IgD-negative memory B cell (primary cell): ENCODE results near the gene SHROOM1. TPM values are rescaled to one million over a fixed set of nuclear protein-coding genes. Genes with fewer than 3 reads are reported as not detected.

Experiments used
- H3K27ac Mint-ChIP-seq, 3 donors: one replicate each; pipeline ENCODE4 v1.8.0; 2020 to 2022; ENCODE audit warnings: mild to moderate bottlenecking in 3 of 3, mixed read lengths in 3 of 3, moderate library complexity in 1 of 3
- H3K27me3 Mint-ChIP-seq: one replicate; pipeline ENCODE4 v1.8.0; 2021; ENCODE audit warnings: mixed read lengths
- H3K36me3 Mint-ChIP-seq: one replicate; pipeline ENCODE4 v1.8.0; 2020; ENCODE audit warnings: mild to moderate bottlenecking, mixed read lengths
- H3K4me1 Mint-ChIP-seq, 3 donors: one replicate each; pipeline ENCODE4 v1.8.0; 2020 to 2022; ENCODE audit warnings: mixed read lengths in 3 of 3, mild to moderate bottlenecking in 1 of 3
- H3K4me3 Mint-ChIP-seq, 4 donors: one replicate each; pipeline ENCODE4 v1.8.0; 2020 to 2022; ENCODE audit warnings: mild to moderate bottlenecking in 4 of 4, mixed read lengths in 4 of 4, moderate library complexity in 3 of 4
- H3K9me3 Mint-ChIP-seq, 3 donors: one replicate each; pipeline ENCODE4 v1.8.0; 2020 to 2021; ENCODE audit warnings: mixed read lengths in 3 of 3, mild to moderate bottlenecking in 1 of 3
- polyA plus RNA-seq: library from polyadenylated mRNA; unstranded; fragments of 300-500 nt; fragmentation: Illumina TruSeq; gene quantifications from one replicate; pipeline ENCODE4 v1.2.3, GENCODE V29; 2021

The SHROOM1 gene
- polyA plus RNA-seq, 1 donor from 2014 or later = 0.70 TPM

DNA sequence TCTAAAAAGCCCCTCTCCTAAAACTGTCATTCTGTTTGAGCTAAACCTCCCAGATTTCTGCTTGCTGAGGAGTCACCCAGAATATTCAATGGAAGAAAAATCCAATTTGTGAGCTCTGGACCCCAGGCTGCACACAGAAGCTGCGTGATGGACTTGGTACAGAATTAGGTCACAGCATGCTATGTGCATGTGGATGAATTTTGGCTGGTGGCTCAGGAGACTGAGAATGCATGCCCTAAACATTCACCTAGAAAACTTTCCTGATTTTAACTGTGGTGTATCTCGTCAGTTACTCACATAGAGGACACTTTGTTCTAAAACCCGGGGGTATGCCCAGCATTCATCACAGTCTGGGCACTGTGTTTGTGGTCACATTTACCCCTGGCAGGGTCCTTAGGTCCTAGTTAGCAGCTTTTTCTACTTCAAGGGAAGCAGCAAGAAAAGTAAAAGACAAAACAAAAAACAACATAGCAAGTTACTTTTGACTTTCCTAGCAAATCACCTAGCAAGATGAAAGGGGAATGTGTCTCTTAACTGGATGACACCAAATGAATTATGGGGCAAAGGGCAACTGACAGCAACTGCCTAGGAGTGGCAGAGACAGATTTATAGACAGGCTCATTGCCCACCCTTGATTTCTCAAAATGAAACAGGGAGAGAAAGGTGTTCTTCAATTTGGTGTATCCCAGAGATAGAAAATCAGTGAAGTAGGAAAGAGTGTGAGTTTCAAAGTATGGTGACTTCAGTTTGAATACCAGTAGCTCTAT is 8.3 kb upstream of the SHROOM1 start:
- Mint-ChIP-seq H3K9me3 (no peaks in the 10 kb centered on the region), H3K36me3 (no peaks in the 10 kb centered on the region), H3K27ac (no peak overlapping the region), H3K4me3 (no peak overlapping the region), H3K4me1 (no peaks in the 10 kb centered on the region), H3K27me3 (no peaks in the 10 kb centered on the region)

DNA sequence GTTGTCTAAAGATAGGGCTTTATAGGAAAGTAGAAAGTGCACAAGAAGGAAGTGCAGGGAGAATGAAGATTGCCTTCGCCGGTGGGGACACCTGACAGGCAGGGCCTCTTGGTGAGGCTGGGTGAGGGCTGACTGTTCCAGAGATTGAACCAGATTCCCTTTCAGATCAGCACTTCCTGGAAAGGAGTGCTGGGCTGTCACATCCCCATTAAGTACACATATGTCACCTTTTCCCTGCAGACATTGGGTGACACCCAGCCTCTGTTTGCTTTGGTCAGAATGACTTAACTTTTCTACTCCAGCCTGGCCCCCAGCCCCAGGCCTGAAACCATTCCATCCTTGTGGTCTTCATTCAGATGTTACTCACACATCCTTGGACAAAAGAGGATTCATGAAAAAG is 7.4 kb upstream of the SHROOM1 start:
- no peak overlapping the region for H3K4me3 Mint-ChIP-seq
- H3K4me1 Mint-ChIP-seq = no peaks in the 10 kb centered on the region
- H3K9me3 Mint-ChIP-seq = no peaks in the 10 kb centered on the region
- H3K27me3 Mint-ChIP-seq = no peaks in the 10 kb centered on the region
- no peaks in the 10 kb centered on the region for H3K36me3 Mint-ChIP-seq
- no peak overlapping the region for H3K27ac Mint-ChIP-seq

DNA sequence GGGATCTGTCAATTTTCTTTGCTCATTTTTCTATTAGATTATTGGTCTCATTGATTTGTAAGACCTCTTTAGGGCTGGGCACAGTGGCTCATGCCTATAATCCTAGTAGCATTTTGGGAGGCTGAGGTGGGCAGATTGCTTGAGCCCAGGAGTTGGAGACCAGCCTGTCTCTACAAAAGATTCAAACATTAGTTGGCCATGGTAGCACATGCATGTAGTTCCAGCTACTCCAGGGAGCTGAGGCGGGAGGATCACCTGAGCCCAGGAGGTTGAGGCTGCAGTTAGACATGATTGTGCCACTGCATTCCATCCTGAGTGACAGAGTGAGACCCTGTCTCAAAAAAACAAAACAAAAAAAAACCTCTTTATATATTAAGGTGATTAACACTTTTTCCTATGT is 6.4 kb upstream of the SHROOM1 start:
- Mint-ChIP-seq H3K9me3 (no peaks in the 10 kb centered on the region), H3K4me1 (peaks cover 0 to 1% (median 0%) of the 10 kb centered on the region in 3 donors), H3K4me3 (peak overlapping the region in 1 of 4 donors; percentile 58), H3K27me3 (no peaks in the 10 kb centered on the region), H3K36me3 (no peaks in the 10 kb centered on the region), H3K27ac (no peak overlapping the region)

DNA sequence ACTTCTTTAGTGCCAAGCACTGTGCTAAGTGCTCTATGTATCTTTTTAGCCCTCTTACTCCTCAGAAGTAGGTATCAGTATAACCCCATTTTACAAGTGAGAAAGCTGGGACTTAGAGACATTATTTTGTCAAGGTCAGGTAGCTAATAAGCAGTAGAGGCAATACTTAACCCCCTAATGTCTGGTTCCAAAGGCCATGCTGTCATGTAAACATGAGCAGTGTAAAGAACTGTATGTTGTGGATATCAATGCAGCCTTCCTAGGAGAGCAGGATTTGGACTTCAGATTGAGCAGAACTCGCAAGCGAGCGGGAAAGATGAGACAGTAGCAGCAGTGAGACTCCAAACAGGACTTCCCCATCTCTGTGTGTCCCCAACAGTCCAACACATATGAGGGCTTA is 3.6 kb upstream of the SHROOM1 start:
- H3K36me3 Mint-ChIP-seq = no peaks in the 10 kb centered on the region
- peaks cover 5 to 6% (median 5%) of the 10 kb centered on the region in 3 donors for H3K4me1 Mint-ChIP-seq
- H3K4me3 Mint-ChIP-seq = no peak overlapping the region
- no peaks in the 10 kb centered on the region for H3K9me3 Mint-ChIP-seq
- peaks cover 6% of the 10 kb centered on the region for H3K27me3 Mint-ChIP-seq
- no peak overlapping the region for H3K27ac Mint-ChIP-seq

DNA sequence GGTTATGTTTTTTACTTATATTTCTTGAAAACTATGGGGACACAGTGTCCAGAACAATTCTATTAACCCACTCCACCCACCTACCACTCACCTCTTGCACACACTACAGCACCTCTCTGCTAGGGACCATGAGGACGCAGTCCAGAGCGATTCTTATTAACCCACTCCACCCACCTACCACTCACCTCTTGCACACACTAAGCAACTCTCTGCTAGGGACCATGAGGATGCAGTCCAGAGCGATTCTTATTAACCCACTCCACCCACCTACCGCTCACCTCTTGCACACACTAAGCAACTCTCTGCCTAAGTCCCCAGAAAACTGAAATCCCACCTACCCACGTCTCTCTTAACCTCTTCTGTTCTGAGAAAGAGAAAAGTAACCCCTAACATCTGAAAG is 2.2 kb upstream of the SHROOM1 start:
- H3K27ac Mint-ChIP-seq = peak overlapping the region in 1 of 3 donors; percentile 60
- H3K27me3 Mint-ChIP-seq = peaks cover 10% of the 10 kb centered on the region
- peaks cover 5 to 6% (median 5%) of the 10 kb centered on the region in 3 donors for H3K4me1 Mint-ChIP-seq
- peak overlapping the region; percentile 49 to 82 (median 55) for H3K4me3 Mint-ChIP-seq
- no peaks in the 10 kb centered on the region for H3K9me3 Mint-ChIP-seq
- no peaks in the 10 kb centered on the region for H3K36me3 Mint-ChIP-seq

DNA sequence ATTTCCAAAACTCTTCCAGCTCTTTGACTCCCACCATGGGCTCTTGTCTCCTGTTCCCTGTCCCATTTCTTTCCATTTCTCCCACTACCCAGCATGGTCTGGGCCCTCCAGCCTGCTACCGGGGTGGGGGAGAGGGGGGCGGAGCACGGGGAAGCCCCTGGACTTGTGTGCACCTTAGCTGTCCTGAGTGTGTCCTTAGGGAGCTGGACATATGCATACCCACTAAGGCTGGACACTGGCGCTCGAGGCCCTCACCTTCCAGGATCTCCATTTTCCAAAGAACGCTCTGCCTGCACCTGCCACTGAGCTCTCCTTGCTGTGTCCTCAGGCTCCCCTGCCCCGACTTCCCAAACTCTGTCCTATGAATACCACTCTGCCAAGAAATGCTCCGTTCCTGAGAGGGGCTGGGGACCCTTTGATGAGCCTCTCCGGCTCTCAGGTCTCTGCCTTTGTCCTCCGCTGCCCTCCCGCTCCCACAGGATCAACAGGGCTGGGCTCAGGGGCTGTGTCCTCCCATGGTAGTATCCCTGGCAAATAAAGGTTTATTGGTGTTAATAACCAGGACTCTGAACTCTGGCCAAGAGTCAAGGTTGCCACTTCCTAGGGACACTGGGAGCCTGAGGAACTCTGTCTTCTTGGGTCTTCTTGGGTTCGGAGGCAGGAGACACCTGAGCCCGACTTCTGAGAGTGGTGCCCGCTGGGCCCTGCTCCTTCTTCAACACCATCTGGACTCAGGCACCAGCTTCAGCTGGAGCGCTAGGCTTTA is 831 bp upstream of the SHROOM1 start:
- Mint-ChIP-seq H3K27me3 (peaks cover 22% of the 10 kb centered on the region), H3K4me3 (peak overlapping the region; percentile 76 to 93 (median 87)), H3K27ac (peak overlapping the region in 2 of 3 donors; percentile 54 to 69)

DNA sequence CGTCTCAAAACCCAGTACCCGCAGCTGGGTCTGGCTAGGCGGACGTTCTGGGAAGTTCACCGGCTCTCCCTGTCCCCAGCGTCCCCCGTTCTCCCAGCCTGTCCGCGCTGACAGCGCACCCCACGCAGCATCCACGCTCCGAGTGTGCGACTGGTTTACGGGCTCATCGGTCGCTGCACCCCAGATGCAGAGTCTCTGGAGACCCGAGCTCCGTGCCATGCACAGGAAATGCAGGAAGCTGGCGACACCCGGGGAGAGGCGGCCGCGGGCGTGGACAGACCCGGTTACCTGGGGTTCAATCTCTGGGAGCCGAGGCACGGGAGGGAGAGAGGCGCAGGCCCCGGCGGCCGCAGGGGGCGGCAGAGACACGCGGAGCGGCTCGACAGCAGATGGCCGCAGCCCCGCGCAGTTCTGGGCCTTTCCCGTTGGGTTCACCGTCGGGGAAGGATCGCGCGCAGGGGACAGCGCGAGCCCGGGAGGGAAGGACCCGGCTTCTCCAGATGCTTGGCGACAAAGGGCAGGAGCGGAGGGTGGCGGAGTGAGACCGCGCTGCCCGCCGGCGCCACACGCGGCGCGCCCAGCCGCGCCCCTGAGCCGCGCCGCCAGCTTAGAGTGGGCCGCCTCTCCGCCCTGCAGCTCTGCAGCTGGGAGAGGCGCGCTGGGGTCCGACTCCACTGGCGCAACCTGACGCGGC is 558 bp downstream of the SHROOM1 start:
- Mint-ChIP-seq H3K27me3 (peaks cover 25% of the 10 kb centered on the region), H3K36me3 (no peaks in the 10 kb centered on the region), H3K27ac (peak overlapping the region; percentile 62 to 93 (median 82)), H3K4me1 (peaks cover 5 to 6% (median 5%) of the 10 kb centered on the region in 3 donors), H3K9me3 (no peaks in the 10 kb centered on the region), H3K4me3 (peak overlapping the region; percentile 88 to 95 (median 93))

More for the DNA sequence above, 831 bp upstream of the SHROOM1 start:
- H3K4me1 Mint-ChIP-seq = peaks cover 5 to 6% (median 5%) of the 10 kb centered on the region in 3 donors
- no peaks in the 10 kb centered on the region for H3K36me3 Mint-ChIP-seq
- H3K9me3 Mint-ChIP-seq = no peaks in the 10 kb centered on the region

DNA sequence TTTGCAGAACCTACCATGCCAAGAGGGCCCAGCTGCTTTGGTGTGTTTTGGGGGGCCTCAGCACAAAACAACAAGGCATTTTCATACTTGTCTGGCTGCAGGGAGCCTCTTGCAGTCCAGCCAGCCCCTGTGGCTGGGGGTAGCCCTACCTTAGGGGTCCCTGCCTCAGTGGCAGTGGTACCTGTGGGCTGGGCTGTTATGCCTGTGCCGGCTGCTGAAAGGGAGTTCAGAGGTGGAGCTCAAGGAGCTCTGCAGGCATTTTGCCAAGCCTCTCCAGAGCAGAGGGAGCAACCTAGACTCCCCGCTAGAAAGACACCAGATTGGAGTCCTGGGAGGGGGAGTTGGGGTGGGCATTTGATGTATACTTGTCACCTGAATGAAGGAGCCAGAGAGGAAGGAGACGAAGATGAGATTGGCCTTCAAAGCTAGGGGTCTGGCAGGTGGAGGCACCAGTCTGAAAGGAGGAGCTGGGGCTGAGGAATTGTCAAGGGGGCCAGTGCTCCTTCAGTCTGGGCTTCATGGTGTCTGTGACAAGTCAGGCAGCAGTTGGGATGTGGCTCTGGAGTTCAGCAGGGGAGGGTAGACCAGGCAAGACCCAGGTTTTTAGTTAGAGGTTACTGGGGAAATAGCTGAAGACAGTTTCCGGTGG is 1.5 kb downstream of the SHROOM1 start:
- H3K27ac Mint-ChIP-seq = peak overlapping the region in 2 of 3 donors; percentile 29 to 71
- H3K4me3 Mint-ChIP-seq = peak overlapping the region; percentile 66 to 88 (median 72)
- H3K36me3 Mint-ChIP-seq = no peaks in the 10 kb centered on the region
- H3K27me3 Mint-ChIP-seq = peaks cover 28% of the 10 kb centered on the region
- no peaks in the 10 kb centered on the region for H3K9me3 Mint-ChIP-seq
- peaks cover 5 to 6% (median 5%) of the 10 kb centered on the region in 3 donors for H3K4me1 Mint-ChIP-seq

DNA sequence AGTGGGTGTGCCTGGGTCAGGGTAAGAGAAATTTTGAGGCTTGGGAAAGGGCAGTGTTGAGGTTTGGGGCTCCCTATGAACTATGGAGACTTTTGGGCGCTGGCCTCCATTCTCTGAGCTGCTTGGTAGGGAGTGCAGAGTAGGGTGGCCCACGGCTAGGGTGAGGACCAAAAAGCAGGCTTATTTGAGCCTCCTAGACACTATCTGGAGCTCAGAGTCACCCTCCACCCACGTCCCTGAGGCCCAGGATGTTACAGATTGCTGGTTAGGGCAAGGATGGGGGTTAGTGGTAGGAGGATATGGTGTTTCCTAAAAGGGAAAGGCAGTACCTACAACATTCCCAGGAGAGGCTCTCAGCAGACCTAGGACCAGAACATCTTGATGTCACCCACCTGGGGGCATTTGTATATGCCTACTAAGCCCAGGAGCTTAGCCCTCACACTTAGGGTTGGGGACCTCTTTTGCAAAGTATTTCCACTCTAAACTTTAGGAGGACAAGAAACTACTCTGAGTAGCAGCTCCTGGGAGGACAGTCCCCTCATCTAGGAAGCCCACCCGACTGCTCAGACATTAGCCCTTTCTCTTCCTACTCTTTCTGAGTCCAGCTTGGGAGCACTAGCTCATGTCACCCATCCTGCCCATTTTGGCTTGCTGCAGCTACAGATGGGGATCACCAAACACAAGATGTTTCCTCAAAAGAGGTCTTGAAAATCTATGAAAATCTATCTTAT is 2.3 kb downstream of the SHROOM1 start:
- Mint-ChIP-seq H3K9me3 (no peaks in the 10 kb centered on the region), H3K36me3 (no peaks in the 10 kb centered on the region), H3K4me3 (peak overlapping the region in 2 of 4 donors; percentile 52 to 88), H3K27me3 (peaks cover 30% of the 10 kb centered on the region), H3K27ac (no peak overlapping the region), H3K4me1 (peaks cover 5 to 6% (median 5%) of the 10 kb centered on the region in 3 donors)

DNA sequence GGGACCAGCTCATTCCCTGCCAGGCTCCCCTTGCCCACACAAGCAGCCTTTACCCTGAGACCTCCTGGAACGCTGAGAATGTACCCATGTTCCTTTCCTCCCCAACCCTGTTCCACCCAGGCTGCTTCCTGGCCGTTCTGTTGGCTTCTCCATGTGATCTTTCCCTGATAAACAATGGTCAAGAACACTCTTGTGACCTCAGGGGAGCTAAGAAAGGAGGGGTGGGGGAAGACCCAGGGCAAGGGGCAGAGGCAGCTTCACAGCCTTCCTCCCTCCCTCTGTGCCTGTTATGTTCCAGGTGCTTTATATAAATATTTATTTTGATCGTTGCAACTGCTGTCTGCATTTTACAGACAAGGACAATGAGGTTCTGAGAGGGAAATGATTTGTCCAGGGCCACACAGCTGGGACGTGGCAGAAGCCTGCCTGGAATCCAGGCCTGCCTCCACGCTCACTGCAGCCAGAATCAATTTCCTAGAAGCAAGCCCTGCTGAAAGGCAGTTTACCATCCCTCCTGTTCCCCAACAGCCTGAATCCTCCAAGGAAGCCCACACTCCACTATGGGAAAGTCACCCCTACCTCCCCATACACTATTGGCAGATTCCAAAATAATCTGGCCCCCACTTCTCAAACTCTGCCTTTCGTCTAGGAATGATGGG is 3.9 kb downstream of the SHROOM1 start:
- Mint-ChIP-seq H3K9me3 (no peaks in the 10 kb centered on the region), H3K36me3 (no peaks in the 10 kb centered on the region), H3K27ac (peak overlapping the region in 1 of 3 donors; percentile 53), H3K4me1 (peaks cover 4 to 6% (median 5%) of the 10 kb centered on the region in 3 donors), H3K4me3 (peak overlapping the region in 3 of 4 donors; percentile 1 to 88 (median 74)), H3K27me3 (peaks cover 34% of the 10 kb centered on the region)

DNA sequence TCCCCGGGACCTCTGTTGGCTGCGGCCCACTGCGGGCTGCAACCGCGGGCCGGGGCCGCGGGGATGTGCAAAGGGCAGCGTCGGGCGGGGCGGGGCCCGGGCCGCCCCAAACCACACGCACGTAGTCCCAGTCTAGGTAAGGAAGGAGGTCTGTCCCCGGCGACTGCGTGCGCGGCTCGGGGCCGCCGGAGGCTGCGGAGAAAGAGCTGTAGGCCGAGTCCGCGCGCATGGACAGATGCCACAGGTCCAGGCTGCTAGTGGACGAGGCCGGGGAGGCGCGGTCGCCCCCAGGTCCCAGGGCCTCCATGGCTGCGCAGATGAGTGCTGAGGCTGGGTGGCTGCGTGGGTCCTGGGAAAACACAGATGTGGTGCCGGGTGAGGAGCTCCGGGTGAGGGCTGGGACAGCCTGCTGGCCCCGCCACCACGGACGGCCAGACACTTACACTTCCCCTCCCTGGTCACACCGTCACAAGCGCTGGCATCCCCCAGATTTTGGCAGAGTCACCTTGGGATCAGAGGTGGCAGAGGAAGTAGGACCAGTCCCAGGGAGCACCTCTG is 4.5 kb downstream of the SHROOM1 start:
- Mint-ChIP-seq H3K36me3 (no peaks in the 10 kb centered on the region), H3K4me1 (peaks cover 0 to 6% (median 4%) of the 10 kb centered on the region in 3 donors), H3K9me3 (no peaks in the 10 kb centered on the region), H3K27ac (peak overlapping the region in 1 of 3 donors; percentile 53), H3K4me3 (no peak overlapping the region), H3K27me3 (peaks cover 34% of the 10 kb centered on the region)

DNA sequence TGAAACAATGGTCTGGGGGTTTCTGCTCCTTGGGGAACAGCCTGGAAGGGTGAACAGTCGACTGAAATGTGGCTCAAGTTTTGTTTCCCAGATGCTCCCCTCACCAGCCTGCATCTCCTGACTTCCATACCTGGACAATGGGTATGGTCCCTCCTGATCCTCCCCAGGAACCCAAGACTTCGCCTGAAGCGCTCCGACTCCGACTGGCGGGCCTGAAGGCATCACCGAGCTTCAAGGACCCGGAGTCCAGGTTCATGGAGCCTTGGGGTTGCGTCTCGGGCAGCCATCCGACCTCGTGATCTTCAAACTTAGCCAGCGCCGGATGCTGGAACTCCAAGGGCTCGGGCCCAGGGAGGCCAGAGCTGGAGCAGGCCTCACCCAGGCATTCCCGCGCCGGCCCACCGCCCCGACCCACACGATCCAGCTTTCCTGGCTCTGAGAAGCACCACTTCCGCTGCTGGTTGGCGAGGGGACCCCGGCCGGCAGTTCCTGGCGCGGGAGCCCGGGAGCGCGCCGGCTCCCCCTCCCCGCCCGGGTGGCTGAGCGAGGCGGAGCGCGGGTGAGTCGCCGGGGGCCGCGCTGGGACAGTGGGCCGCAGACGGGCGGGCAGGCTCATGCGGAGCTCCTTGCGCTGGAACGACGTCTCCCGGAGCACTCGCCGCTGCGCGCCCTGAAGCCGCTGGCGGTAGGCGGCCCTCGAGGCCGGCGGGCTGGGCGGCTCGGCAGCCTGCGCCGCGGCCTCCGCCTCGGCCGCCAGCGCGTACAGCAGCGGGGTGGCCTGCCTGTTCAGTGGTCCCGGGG is 5.2 kb downstream of the SHROOM1 start:
- peaks cover 37% of the 10 kb centered on the region for H3K27me3 Mint-ChIP-seq
- peaks cover 0 to 9% (median 5%) of the 10 kb centered on the region in 3 donors for H3K4me1 Mint-ChIP-seq
- no peaks in the 10 kb centered on the region for H3K36me3 Mint-ChIP-seq
- H3K9me3 Mint-ChIP-seq = no peaks in the 10 kb centered on the region
- peak overlapping the region in 2 of 4 donors; percentile 12 for H3K4me3 Mint-ChIP-seq
- H3K27ac Mint-ChIP-seq = no peak overlapping the region

DNA sequence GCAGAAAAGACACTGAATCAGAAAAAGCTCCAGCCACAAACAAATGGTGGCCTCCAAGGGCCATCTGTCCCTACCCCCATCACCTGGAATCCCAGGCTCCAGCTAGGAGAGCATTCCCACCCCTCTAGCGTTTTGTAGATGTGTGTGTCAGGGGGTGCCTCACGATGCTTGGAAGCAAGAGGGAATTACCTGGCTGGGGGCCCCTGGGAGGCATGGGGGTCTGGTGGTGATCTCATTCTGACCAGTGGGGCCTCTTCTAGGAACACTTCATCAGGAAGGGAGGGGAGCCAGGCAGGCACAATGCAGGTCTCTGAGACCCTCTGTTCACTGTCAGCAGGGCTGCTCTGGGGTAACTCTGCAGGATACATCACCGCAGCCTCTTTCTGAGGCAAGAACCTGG is 6.0 kb downstream of the SHROOM1 start:
- H3K27ac Mint-ChIP-seq = no peak overlapping the region
- peak overlapping the region in 3 of 4 donors; percentile 12 to 74 (median 23) for H3K4me3 Mint-ChIP-seq
- peaks cover 2 to 11% (median 6%) of the 10 kb centered on the region in 3 donors for H3K4me1 Mint-ChIP-seq
- H3K9me3 Mint-ChIP-seq = no peaks in the 10 kb centered on the region
- peaks cover 39% of the 10 kb centered on the region for H3K27me3 Mint-ChIP-seq
- H3K36me3 Mint-ChIP-seq = no peaks in the 10 kb centered on the region
